Hepatocyte (in vitro differentiated cells): ENCODE results near the gene FIS1.
"Not testable (repeated sequence)": the region's sequence is repeated elsewhere in the genome, so short reads cannot be mapped to it uniquely, and the experiment has no call there.

ENCODE experiments used
- CTCF ChIP-seq: fragments of 200-600 bp; sonication (generic); IDR thresholded peaks from 2 replicates; pipeline ENCODE4 v1.5.1; 2016; ENCODE audit warnings: antibody characterized with exemption, mild to moderate bottlenecking; ENCODE audit not compliant: poor library complexity
- EZH2 ChIP-seq: fragments of 200-600 bp; sonication (generic); IDR thresholded peaks from 2 replicates; pipeline ENCODE4 v1.6.1; 2016; ENCODE audit warnings: antibody characterized with exemption, mild to moderate bottlenecking, borderline replicate concordance
- EZH2phosphoT487 ChIP-seq: fragments of 200-600 bp; sonication (generic); IDR thresholded peaks from one replicate; pipeline ENCODE4 v1.6.1; 2018; ENCODE audit warnings: antibody characterized with exemption, mild to moderate bottlenecking, low read depth, moderate library complexity; ENCODE audit not compliant: unreplicated experiment, severe bottlenecking

- TF ChIP-seq CTCF, EZH2phosphoT487, EZH2: not testable (repeated sequence)
Observed at GRCh38 chr7:101289687-101290086, 44.8 kb upstream of the FIS1 start.
